HCT116 (cell line): ENCODE measurements around the gene FTHL17. TPM values are rescaled to one million over a fixed set of nuclear protein-coding genes. Genes with fewer than 3 reads are reported as not detected.

Experiments
- ATAC-seq: fragments of 200-7000 bp; cut with Tn5 transposase; 2 replicates; pipeline ENCODE4 v1.9.1; 2020; ENCODE audit warnings: mild to moderate bottlenecking, moderate library complexity
- BruUV-seq: library from RNA; stranded (reverse); fragments of 400-500 nt; replicated peaks from 2 replicates; lab custom pipeline; 2021; lab: Mats Ljungman, UMichigan
- CTCF ChIA-PET: fragments of 300-600 bp; sonication (Branson Sonifier 250); formaldehyde crosslinking; loops from one replicate; lab custom pipeline; 2021; ENCODE audit warnings: antibody characterized with exemption; lab: Charles Lee
- POLR2A ChIA-PET: fragments of 300-600, 350-600 bp; sonication (Branson Sonifier 250); formaldehyde crosslinking; loops from one replicate; lab custom pipeline; 2021; ENCODE audit warnings: antibody characterized with exemption; lab: Charles Lee
- RAD21 ChIA-PET, 2 experiments: fragments of 300-600 bp; sonication (Branson Sonifier 250); formaldehyde crosslinking; loops; one replicate each; lab custom pipeline; 2023; ENCODE audit warnings: low total read pairs in 2 of 2; ENCODE audit not compliant: uncharacterized antibody in 2 of 2, unreplicated experiment in 2 of 2, low non-redundant PET in 1 of 2; lab: Charles Lee
- DNase-seq: peaks from one replicate; pipeline ENCODE4 v3.0.0-alpha.2; 2010; ENCODE audit warnings: low read depth, low spot score
- H2AFZ ChIP-seq: fragments of 200-600 bp; shearing (Covaris generic), sonication (generic); 2 replicates; pipeline ENCODE4 v1.6.1; 2017; ENCODE audit warnings: low read depth, mixed run types, mixed read lengths, antibody characterized with exemption, low read length; ENCODE audit not compliant: poor library complexity, severe bottlenecking
- H3K27ac ChIP-seq: 2 replicates; pipeline ENCODE4 v1.5.1; 2012; ENCODE audit warnings: low read depth, low read length
- H3K27me3 ChIP-seq: fragments of 200-600 bp; sonication (generic); 2 replicates; pipeline ENCODE4 v1.6.1; 2016; ENCODE audit warnings: mixed run types, low read length, mixed read lengths; ENCODE audit not compliant: insufficient read depth
- H3K36me3 ChIP-seq, 2 experiments: fragments of 200-500 bp in 1 of 2; fragments of 200-600 bp in 1 of 2; sonication (Bioruptor generic) in 1 of 2; sonication (generic) in 1 of 2; 2 replicates each; pipeline versions ENCODE4 v1.5.1 to v1.6.1; 2014 to 2016; ENCODE audit warnings: low read length in 2 of 2, inconsistent platforms in 1 of 2, mixed read lengths in 1 of 2, mixed run types in 1 of 2; ENCODE audit not compliant: insufficient read depth in 2 of 2, control insufficient read depth in 1 of 2
- H3K4me1 ChIP-seq, 2 experiments: fragments of 200-600 bp in 1 of 2; sonication (generic) in 1 of 2; 2 replicates each; pipeline versions ENCODE4 v1.5.1 to v1.6.1; 2012 to 2017; ENCODE audit warnings: low read length in 2 of 2, inconsistent platforms in 1 of 2, mild to moderate bottlenecking in 1 of 2, mixed read lengths in 1 of 2, mixed run types in 1 of 2, moderate library complexity in 1 of 2; ENCODE audit not compliant: insufficient read depth in 2 of 2, control insufficient read depth in 1 of 2
- H3K4me2 ChIP-seq: fragments of 200-600 bp; sonication (generic); 2 replicates; pipeline ENCODE4 v1.6.1; 2017; ENCODE audit warnings: mixed run types, low read length, mixed read lengths
- H3K4me3 ChIP-seq, 2 experiments: fragments of 200-600 bp in 1 of 2; sonication (generic) in 1 of 2; replicated peaks in 1 of 2; 2 replicates each; pipeline ENCODE4 v1.5.1; 2011 to 2016; ENCODE audit warnings: low read length in 2 of 2, control low read depth in 1 of 2, low read depth in 1 of 2, mild to moderate bottlenecking in 1 of 2, mixed read lengths in 1 of 2, mixed run types in 1 of 2
- H3K79me2 ChIP-seq: fragments of 200-600 bp; sonication (generic); 2 replicates; pipeline ENCODE4 v1.6.1; 2017; ENCODE audit warnings: mild to moderate bottlenecking, mixed run types, low read length, moderate library complexity, mixed read lengths; ENCODE audit not compliant: insufficient read depth
- H3K9ac ChIP-seq: fragments of 200-600 bp; sonication (generic); 2 replicates; pipeline ENCODE4 v1.6.1; 2016; ENCODE audit warnings: low read length, mixed read lengths
- H3K9me2 ChIP-seq: fragments of 200-600 bp; sonication (generic), shearing (Covaris generic); 2 replicates; pipeline ENCODE4 v1.6.1; 2017; ENCODE audit warnings: mixed run types, mild to moderate bottlenecking, moderate library complexity; ENCODE audit not compliant: insufficient read depth
- H3K9me3 ChIP-seq, 2 experiments: fragments of 200-500 bp in 1 of 2; fragments of 200-600 bp in 1 of 2; sonication (Bioruptor generic) in 1 of 2; sonication (generic) in 1 of 2; 2 replicates each; pipeline ENCODE4 v1.6.1; 2014 to 2017; ENCODE audit warnings: low read length in 2 of 2, mixed read lengths in 2 of 2, inconsistent platforms in 1 of 2, low read depth in 1 of 2, mild to moderate bottlenecking in 1 of 2, mixed run types in 1 of 2, moderate library complexity in 1 of 2; ENCODE audit not compliant: control insufficient read depth in 1 of 2, insufficient read depth in 1 of 2
- H4K20me1 ChIP-seq: fragments of 200-600 bp; sonication (generic), shearing (Covaris generic); 2 replicates; pipeline ENCODE4 v1.6.1; 2017; ENCODE audit warnings: mixed run types, mild to moderate bottlenecking, moderate library complexity; ENCODE audit not compliant: insufficient read depth
- CBX3 ChIP-seq: IDR thresholded peaks from 2 replicates; pipeline ENCODE4 v1.6.1; 2012; ENCODE audit warnings: low read depth
- EGR1 ChIP-seq: IDR thresholded peaks from 2 replicates; pipeline ENCODE4 v1.6.1; 2012; ENCODE audit warnings: low read depth
- ELF1 ChIP-seq: IDR thresholded peaks from 2 replicates; pipeline ENCODE4 v1.6.1; 2012; ENCODE audit warnings: low read depth, borderline replicate concordance
- FOSL1 ChIP-seq: IDR thresholded peaks from 2 replicates; pipeline ENCODE4 v1.6.1; 2012; ENCODE audit warnings: low read depth
- JUND ChIP-seq: IDR thresholded peaks from 2 replicates; pipeline ENCODE4 v1.6.1; 2012
- MAX ChIP-seq: IDR thresholded peaks from 2 replicates; pipeline ENCODE4 v1.6.1; 2012
- POLR2AphosphoS5 ChIP-seq: IDR thresholded peaks from 2 replicates; pipeline ENCODE4 v1.6.1; 2011; ENCODE audit warnings: mild to moderate bottlenecking, low read depth, low read length, moderate library complexity
- RAD21 ChIP-seq: IDR thresholded peaks from 2 replicates; pipeline ENCODE4 v1.6.1; 2012; ENCODE audit warnings: low read depth, mild to moderate bottlenecking
- REST ChIP-seq: IDR thresholded peaks from 2 replicates; pipeline ENCODE4 v1.6.1; 2012; ENCODE audit warnings: low read depth
- SIN3A ChIP-seq: IDR thresholded peaks from 2 replicates; pipeline ENCODE4 v1.6.1; 2012; ENCODE audit warnings: low read depth
- SP1 ChIP-seq: IDR thresholded peaks from 2 replicates; pipeline ENCODE4 v1.6.1; 2012; ENCODE audit warnings: low read depth
- SRF ChIP-seq: IDR thresholded peaks from 2 replicates; pipeline ENCODE4 v1.6.1; 2012; ENCODE audit warnings: low read depth
- TCF7L2 ChIP-seq: IDR thresholded peaks from 2 replicates; pipeline ENCODE4 v1.7.0; 2011; ENCODE audit warnings: borderline replicate concordance, inconsistent platforms; ENCODE audit not compliant: insufficient read depth, insufficient read length; ENCODE audit errors: extremely low read depth
- ZBTB33 ChIP-seq: IDR thresholded peaks from 2 replicates; pipeline ENCODE4 v1.6.1; 2011; ENCODE audit warnings: mild to moderate bottlenecking, low read length, moderate library complexity; ENCODE audit not compliant: insufficient replicate concordance; ENCODE audit errors: extremely low read depth
- ZNF274 ChIP-seq: fragments of 200-500 bp; sonication (Bioruptor generic); IDR thresholded peaks from 2 replicates; pipeline ENCODE4 v1.6.1; 2014; ENCODE audit warnings: mild to moderate bottlenecking, low read depth, low read length, inconsistent platforms
- intact Hi-C: fragments of 100-400 bp; cut with micrococcal nuclease; formaldehyde crosslinking; loops from 2 replicates; pipeline ENCODE4 v1.10.0; 2022
- total RNA-seq: library from RNA; stranded (reverse); gene quantifications from one replicate; pipeline ENCODE4 v1.2.1, GENCODE V29; 2021; ENCODE audit not compliant: unreplicated experiment

The FTHL17 gene
- total RNA-seq, 1 experiment from 2014 or later: not detected

GRCh38 chrX:31063114-31063513, 8.7 kb downstream of the FTHL17 start:
- DNase-seq: no peak
- H3K27me3 ChIP-seq: no peaks in the 10 kb centered on the region
- H3K79me2 ChIP-seq: no peaks in the 10 kb centered on the region
- no peaks in the 10 kb centered on the region for H3K9me2 ChIP-seq
- H4K20me1 ChIP-seq: no peaks in the 10 kb centered on the region
- ATAC-seq: no peak
- no peak overlapping the region for H3K27ac ChIP-seq
- no peak overlapping the region for H3K4me3 ChIP-seq
- H3K4me1 ChIP-seq: no peaks in the 10 kb centered on the region
- RAD21 ChIA-PET: no interaction called here
- TF ChIP-seq FOSL1 (no peak), SIN3A (no peak), SRF (no peak), ZBTB33 (no peak), CBX3 (no peak), SP1 (no peak), ZNF274 (no peak), TCF7L2 (no peak), JUND (no peak)
- intact Hi-C loops: no loop called here
- POLR2A ChIA-PET: no interaction called here
- BruUV-seq: no TSS peak
- H3K4me2 ChIP-seq: no peak overlapping the region
- CTCF ChIA-PET: no interaction called here
- H2AFZ ChIP-seq: no peak overlapping the region
- H3K9me3 ChIP-seq: no peaks in the 10 kb centered on the region
- H3K9ac ChIP-seq: no peak overlapping the region
- no peaks in the 10 kb centered on the region for H3K36me3 ChIP-seq

GRCh38 chrX:31061091-31061490, 10.8 kb downstream of the FTHL17 start:
- ChIA-PET RAD21 (no interaction called here), POLR2A (no interaction called here), CTCF (no interaction called here)
- Histone ChIP-seq H3K36me3 (no peaks in the 10 kb centered on the region), H3K4me3 (no peak overlapping the region), H3K27me3 (no peaks in the 10 kb centered on the region), H3K27ac (no peak overlapping the region), H3K9ac (no peak overlapping the region), H3K4me1 (no peaks in the 10 kb centered on the region), H3K79me2 (no peaks in the 10 kb centered on the region), H4K20me1 (no peaks in the 10 kb centered on the region), H2AFZ (no peak overlapping the region), H3K4me2 (no peak overlapping the region), H3K9me3 (no peaks in the 10 kb centered on the region), H3K9me2 (no peaks in the 10 kb centered on the region)
- ATAC-seq: no peak
- BruUV-seq: no TSS peak
- no peak for DNase-seq
- intact Hi-C loops: no loop called here
- no peak for TF ChIP-seq MAX
- TF ChIP-seq POLR2AphosphoS5: no peak
- no peak for TF ChIP-seq ELF1
- no peak for TF ChIP-seq SIN3A
- no peak for TF ChIP-seq REST
- TF ChIP-seq EGR1: no peak
- no peak for TF ChIP-seq RAD21
- no peak for TF ChIP-seq ZNF274
- TF ChIP-seq SP1: no peak
- TF ChIP-seq TCF7L2: no peak
